GM03348 (cell line): ENCODE results near the gene CD300LB.
"Not testable (repeated sequence)": the region's sequence is repeated elsewhere in the genome, so short reads cannot be mapped to it uniquely, and the experiment has no call there.

Experiments used
- DNase-seq: peaks from one replicate; pipeline ENCODE4 v3.0.0; 2012; ENCODE audit warnings: low spot score

CD300LB gene

DNA sequence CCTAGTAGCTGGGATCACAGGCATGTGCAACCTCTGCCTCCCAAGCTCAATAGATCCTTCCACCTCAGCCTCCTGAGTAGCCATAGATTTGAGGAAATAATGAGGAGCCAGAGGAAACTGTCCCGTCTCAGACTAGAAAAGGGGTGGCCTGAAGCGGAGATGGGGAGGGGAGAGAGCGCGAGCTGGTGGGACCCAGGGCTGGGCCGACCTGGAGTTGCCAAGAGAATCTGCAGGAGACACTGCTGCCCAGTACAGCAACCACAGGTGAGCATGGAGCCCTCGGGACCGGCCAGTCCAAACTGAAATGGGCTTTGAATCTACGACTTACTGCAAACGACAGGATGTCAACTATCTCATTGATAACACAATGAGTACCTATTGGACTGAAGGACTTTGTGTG is 40.6 kb downstream of the CD300LB start:
- peak; percentile 0 for DNase-seq

DNA sequence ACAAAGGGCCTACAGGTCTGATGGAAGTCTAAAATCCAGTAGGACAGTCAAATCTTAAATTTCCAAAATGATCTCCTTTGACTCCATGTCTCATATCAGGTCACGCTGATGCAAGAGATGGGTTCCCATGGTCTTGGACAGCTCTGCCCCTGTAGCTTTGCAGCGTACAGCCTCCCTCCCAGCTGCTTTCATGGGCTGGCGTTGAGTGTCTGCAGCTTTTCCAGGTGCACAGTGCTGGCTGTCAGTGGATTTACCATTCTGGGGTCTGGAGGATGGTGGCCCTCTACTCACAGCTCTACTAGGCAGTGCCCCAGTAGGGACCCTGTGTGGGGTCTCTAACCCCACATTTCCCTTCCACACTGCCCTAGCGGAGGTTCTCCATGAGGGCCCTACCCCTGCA is 43.0 kb downstream of the CD300LB start:
- not testable (repeated sequence) for DNase-seq

DNA sequence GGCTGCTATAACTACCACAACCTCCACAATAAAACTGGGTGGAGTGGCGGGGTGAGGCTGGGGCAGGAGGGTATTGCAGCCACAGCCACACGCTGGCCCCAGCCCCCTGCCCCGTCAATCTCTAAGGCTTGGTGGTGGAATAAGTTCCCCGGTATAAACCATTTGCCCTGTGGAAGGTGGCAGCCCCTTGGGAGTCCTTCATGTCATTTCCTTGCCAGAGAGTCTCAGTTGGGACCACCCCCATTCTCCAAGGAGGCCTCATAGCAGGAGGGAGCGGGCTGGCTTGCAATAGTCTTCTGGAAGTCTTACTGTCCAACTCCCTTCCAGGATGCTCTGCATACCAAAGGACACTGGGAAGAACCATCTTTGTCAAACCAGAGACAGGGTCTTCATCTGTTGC is 45.4 kb downstream of the CD300LB start:
- DNase-seq: peak; percentile 0

DNA sequence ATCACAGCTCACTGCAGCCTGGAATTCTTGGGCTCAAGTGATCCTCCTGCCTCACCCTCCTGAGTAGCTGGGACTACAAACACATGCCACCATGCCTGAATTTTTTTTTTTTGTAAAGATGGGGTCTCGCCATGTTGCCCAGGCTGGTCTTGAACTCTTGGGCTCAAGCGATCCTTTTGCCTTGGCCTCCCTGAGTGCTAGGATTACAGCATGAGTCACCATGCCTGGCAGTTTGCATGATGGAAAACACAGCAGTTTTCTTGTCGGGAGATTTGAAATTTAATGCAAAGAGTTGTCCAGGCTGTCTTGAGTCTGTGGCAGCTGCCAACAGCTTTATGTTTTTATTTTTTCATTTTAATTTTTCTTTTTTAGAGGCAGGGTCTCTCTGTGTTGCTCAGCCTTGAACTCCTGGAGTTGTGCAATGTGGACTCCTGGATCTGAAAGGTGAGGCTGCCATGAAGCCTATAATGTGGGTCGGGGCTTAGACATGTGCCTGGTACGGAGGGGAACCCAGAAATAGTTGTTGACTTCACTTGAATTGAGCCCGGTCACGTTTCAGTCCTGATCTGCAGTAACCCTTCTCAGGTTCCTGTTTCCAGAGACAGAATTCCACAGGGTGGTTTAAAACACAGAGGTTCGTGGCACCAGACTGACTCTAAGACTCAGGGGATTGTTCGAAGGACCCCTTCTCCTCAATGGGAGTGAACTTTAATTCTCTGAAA is 46.1 kb downstream of the CD300LB start:
- DNase-seq: no peak

DNA sequence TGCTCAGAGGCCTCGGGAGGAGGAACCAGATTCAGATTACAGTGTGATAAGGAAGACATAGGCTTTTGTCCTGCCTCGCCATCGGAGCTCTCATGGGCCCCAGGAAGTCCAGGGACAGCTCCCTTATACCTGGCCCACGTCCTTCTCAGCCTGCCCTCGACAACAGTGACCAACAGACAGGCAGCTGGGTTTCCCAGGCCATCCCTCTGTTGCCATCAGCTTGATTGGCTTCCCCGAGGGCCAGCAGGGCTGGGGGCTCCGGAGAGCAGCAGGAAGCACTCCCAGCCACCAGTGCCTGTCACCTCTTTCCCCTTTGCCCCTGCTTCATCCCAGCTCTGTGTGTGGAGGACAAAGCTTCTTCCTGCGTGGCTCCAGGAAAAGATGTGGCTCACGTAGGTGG is 47.2 kb downstream of the CD300LB start:
- DNase-seq: no peak

DNA sequence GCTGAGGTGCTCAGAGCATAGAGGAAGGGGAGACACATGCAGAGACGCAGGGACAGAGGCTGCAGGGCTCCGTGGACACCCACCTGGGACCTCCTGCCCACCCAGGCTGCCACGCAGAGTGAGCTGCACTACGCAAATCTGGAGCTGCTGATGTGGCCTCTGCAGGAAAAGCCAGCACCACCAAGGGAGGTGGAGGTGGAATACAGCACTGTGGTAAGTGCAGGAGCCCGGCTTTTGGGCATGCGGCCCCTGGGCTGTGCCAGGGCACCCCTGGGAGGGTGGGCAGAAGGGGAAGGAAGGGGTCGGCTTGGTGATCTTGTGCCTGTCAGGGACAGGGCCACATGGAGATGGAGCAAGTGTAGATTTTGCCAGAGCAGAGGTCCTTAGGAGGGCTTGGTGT is 49.7 kb downstream of the CD300LB start:
- no peak for DNase-seq

DNA sequence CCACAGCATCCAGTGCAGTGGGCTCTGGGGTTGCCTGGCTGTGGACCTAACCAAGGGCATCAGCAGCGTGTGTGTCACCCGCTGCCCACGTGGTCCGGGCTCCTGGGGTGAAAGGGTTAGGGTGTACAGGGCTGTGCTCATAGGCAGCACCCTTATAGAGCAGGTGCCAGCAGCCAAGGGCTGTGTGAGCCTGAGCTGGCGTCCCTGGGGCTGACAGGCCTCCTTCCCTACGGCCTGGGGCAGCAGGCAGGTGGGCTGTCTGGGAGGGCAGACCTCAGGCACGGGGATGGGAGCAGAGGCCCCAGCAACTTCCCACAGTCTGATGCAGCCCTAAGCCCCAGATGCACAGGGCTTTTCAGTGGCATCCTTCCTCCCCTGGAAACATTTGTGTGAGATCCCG is 51.0 kb downstream of the CD300LB start:
- DNase-seq: no peak

DNA sequence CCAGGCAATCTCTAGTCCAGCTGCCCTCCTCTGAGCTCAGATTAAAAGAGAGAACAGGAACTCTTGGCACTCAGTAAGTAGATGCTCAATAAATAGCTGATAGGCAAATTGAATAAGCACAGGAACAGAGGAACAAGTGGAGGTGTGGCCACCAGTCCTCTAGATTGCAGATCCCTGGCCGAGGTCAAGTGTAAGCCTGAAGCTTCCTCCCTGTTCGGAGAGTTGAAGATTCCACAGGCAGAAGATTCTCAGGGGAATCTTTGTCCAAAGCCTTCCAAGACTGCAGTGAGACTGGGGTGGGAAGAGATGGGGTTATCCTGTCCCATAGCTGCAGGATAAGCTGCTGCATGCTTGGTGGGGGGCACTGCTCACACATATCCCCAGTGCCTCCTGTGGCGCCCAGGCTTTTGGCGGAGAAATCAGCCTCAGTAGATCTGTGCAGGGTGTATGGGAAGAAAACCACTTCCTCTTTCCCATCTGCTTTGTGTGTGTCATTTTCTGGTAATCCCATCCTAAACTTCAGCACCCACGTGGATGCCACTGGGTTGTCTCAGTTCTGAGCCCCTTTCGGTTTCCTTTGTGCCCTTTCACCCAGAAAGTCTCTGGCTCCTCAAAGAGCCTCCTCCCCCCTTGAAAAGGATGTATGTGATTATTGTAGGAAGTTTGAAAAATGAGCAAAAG is 52.7 kb downstream of the CD300LB start:
- no peak for DNase-seq

DNA sequence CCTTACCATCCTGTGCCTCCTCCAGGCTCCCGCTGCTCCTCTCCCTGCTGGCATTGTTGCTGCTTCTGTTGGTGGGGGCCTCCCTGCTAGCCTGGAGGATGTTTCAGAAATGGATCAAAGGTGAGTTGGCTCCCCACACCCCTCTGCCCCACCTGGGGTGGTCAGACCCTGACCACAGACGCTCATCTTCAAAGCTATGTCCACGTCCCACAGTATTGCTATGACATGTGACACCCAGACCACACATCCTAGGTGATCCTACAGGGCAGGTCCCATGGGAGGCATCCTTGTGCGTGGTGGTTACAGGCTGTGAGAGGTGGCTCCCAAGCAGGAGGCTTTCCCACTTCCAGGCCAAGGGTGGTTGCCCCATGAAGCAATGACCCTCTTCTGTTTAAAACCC is 53.9 kb downstream of the CD300LB start:
- no peak for DNase-seq

DNA sequence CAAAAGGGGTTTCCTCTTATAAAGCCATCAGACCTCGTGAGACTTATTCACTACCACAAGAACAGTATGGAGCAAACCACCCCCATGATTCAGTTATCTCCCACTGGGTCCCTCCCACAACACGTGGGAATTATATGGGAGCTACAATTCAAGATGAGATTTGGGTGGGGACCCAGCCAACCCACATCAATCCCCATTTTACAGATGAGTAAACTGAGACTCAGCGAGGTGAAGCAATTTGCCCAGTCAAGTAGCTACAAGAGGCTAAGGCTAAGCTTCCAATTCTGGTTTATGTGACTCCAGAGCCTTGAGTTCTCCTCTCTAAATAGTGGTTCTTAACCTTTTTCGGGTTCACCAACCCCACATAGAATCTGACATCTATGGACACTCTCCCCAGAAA is 56.1 kb downstream of the CD300LB start:
- DNase-seq: no peak

DNA sequence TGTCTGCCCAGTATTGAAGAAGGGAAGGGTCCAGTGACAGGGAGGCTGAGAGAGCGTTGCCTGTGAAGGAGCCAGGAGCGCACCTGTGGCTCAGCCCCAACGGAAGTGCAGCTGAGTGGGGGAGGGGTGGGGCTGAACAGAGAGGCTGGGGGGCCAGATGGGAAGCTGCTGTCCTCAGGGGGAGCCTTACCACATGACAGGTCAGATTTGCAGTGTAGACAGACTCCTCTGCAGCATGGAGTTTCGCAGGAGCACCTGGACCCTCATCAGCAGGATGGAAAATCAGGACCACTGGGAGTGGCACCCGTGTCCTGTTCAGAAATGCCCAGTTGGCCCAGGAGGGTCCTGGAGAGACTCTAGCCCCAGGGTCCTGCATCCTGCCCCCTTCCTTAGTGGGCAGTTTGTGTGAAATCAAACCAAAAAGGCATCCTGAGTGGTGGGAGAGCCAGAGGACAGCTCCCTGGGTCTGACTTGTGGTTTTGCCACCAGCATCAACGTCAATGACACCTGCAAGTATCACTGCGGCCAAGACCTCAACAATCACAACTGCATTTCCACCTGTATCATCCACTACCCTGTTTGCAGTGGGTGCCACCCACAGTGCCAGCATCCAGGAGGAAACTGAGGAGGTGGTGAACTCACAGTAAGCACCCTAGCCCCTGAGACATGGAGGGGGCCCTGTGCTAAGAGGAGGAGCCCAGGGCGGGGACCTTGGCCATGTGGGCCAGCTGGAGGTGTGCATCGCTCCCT is 57.1 kb downstream of the CD300LB start:
- DNase-seq: no peak

DNA sequence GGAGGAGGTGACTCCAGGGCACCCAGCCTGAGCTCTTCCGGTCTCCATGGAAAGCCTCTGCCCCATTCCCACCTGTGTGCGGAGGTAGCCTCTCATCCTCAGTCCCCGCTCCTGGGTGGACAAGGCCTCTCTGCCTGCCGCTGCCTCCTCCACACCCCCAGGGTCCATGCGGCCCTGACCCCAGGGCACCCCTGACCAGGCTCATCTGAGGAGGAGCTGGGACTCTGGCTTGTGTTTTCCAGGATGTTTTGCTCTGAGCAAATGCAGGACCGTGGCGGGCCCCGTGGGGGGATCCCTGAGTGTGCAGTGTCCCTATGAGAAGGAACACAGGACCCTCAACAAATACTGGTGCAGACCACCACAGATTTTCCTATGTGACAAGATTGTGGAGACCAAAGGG is 58.0 kb downstream of the CD300LB start:
- no peak for DNase-seq

DNA sequence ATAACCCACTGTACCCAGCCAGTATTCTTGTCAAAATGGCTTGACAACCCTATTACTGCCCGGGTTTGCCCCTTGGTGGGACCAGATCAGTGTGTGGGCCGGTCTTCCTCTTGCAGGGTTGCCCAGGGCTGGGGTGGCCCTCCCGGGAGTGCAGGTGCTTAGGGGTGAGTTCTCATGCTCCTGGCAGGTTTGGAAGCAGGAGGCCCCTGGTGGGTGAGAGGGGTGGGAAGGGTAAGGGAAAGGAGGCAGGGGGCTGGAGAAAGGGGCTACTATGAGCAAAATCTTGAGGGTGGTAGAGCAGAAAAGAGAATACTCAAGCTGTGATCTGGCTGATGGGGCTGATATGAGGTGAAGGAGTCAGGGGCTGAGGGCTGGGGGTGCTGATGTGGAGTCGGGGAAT is 58.4 kb downstream of the CD300LB start:
- DNase-seq: no peak

DNA sequence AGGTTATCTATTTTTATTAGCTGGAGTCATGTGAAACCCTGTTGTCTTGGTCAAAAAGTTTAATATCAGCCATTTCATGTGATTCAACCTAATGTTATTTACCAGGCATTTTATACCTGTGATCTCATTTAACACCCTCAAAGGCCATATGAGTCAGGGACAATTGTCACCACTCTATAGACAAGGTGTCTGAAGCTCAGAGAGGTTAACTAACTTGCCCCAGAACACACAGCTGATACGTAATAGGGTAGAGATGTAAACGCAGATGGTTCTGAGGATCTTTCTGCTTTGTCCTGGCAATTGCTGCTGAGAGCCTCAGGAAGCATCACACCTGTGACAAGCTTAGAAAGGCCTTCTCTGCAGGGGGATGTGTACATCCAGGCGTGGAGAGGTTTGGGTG is 59.9 kb downstream of the CD300LB start:
- DNase-seq: no peak
